GM12878 (cell line): ENCODE results near the gene NOTCH1. TPM values are rescaled to one million over a fixed set of nuclear protein-coding genes. Genes with fewer than 3 reads are reported as not detected.

Experiments used
- ATAC-seq: fragments of 200-7000 bp; cut with Tn5 transposase; 3 replicates; pipeline ENCODE4 v1.9.1; 2020; ENCODE audit warnings: mild to moderate bottlenecking, moderate library complexity
- BruUV-seq: library from RNA; stranded (reverse); fragments of 400-500 nt; replicated peaks from 2 replicates; lab custom pipeline; 2021; lab: Mats Ljungman, UMichigan
- CTCF ChIA-PET: fragments of 300-600 bp; sonication (Branson Sonifier 250); formaldehyde crosslinking; extraction: SDS; loops from one replicate; lab custom pipeline; 2021; ENCODE audit warnings: inconsistent platforms; lab: Yijun Ruan, JAX
- POLR2A ChIA-PET: fragments of 350-600 bp; formaldehyde crosslinking; extraction: SDS; loops from one replicate; lab custom pipeline; 2021; ENCODE audit warnings: inconsistent platforms; lab: Charles Lee
- RAD21 ChIA-PET: fragments of 300-600 bp; sonication (Branson Sonifier 250); formaldehyde crosslinking; loops from one replicate; lab custom pipeline; 2023; ENCODE audit warnings: antibody characterized with exemption; ENCODE audit not compliant: unreplicated experiment; lab: Charles Lee
- SMC1A ChIA-PET: fragments of 300-600 bp; sonication (Branson Sonifier 250); formaldehyde crosslinking; loops from one replicate; lab custom pipeline; 2023; ENCODE audit not compliant: unreplicated experiment, uncharacterized antibody; lab: Charles Lee
- DNase-seq: peaks from one replicate; pipeline ENCODE4 v3.0.0-alpha.2; 2011; ENCODE audit warnings: low read depth, low spot score
- FAIRE-seq: peaks from 3 replicates; lab custom pipeline; 2011; peaks lifted over from hg19 to GRCh38; lab: Jason Lieb, UNC
- H2AFZ ChIP-seq: 2 replicates; pipeline ENCODE4 v1.6.0; 2011; ENCODE audit warnings: low read depth, low read length, control low read depth; ENCODE audit not compliant: control insufficient read depth
- H3K27ac ChIP-seq: 2 replicates; pipeline ENCODE4 v1.5.1; 2011; ENCODE audit warnings: control low read depth; ENCODE audit not compliant: control insufficient read depth, insufficient read depth
- H3K27me3 ChIP-seq, 2 experiments: replicated peaks in 1 of 2; 2 replicates each; pipeline versions ENCODE4 v1.6.0 to v1.6.1; 2011; ENCODE audit warnings: low read length in 1 of 2; ENCODE audit not compliant: control insufficient read depth in 2 of 2, insufficient read depth in 2 of 2
- H3K36me3 ChIP-seq, 2 experiments: 2 replicates each; pipeline ENCODE4 v1.5.1; 2011; ENCODE audit warnings: low read length in 1 of 2; ENCODE audit not compliant: control insufficient read depth in 2 of 2, insufficient read depth in 2 of 2
- H3K4me1 ChIP-seq: 2 replicates; pipeline ENCODE4 v1.6.1; 2011; ENCODE audit warnings: mild to moderate bottlenecking, low read length, moderate library complexity, mixed read lengths; ENCODE audit not compliant: control insufficient read depth, insufficient read depth
- H3K4me2 ChIP-seq: 2 replicates; pipeline ENCODE4 v1.6.0; 2011; ENCODE audit warnings: control low read depth; ENCODE audit not compliant: control insufficient read depth, insufficient read depth
- H3K4me3 ChIP-seq: fragments of 200-600 bp; sonication (generic); 2 replicates; pipeline ENCODE4 v1.5.1; 2016
- H3K79me2 ChIP-seq: 2 replicates; pipeline ENCODE4 v1.6.0; 2011; ENCODE audit warnings: low read length; ENCODE audit not compliant: control insufficient read depth, insufficient read depth
- H3K9ac ChIP-seq: 2 replicates; pipeline ENCODE4 v1.8.0; 2011; ENCODE audit warnings: low read length, control low read depth, mixed read lengths; ENCODE audit not compliant: control insufficient read depth, insufficient read depth
- H3K9me3 ChIP-seq: replicated peaks from 3 replicates; pipeline ENCODE4 v1.5.1; 2011; ENCODE audit warnings: mild to moderate bottlenecking, low read length; ENCODE audit not compliant: control insufficient read depth, insufficient read depth
- H4K20me1 ChIP-seq: 2 replicates; pipeline ENCODE4 v1.6.0; 2011; ENCODE audit not compliant: control insufficient read depth, insufficient read depth
- CBFB ChIP-seq: IDR thresholded peaks from 2 replicates; pipeline ENCODE4 v1.6.1; 2016; ENCODE audit warnings: antibody characterized with exemption, low read depth
- EP300 ChIP-seq, 2 experiments: fragments of 150-350 bp in 1 of 2; IDR thresholded peaks; 2 replicates each; pipeline ENCODE4 v1.6.1; 2011 to 2012; ENCODE audit warnings: low read depth in 2 of 2, low read length in 2 of 2, borderline replicate concordance in 1 of 2, improper control_type of control experiment in 1 of 2, inconsistent platforms in 1 of 2; ENCODE audit not compliant: control insufficient read depth in 1 of 2
- IRF4 ChIP-seq: IDR thresholded peaks from 2 replicates; pipeline ENCODE4 v1.6.1; 2011; ENCODE audit warnings: low read depth, low read length
- JUND ChIP-seq: IDR thresholded peaks from 2 replicates; pipeline ENCODE4 v1.6.1; 2012; ENCODE audit warnings: low read depth, mild to moderate bottlenecking, low read length, improper control_type of control experiment, moderate library complexity
- MYB ChIP-seq: fragments of 150-350 bp; IDR thresholded peaks from 2 replicates; pipeline ENCODE4 v1.6.1; 2014; ENCODE audit warnings: mild to moderate bottlenecking, low read depth, low read length, borderline replicate concordance
- POLR2A ChIP-seq: IDR thresholded peaks from 2 replicates; pipeline ENCODE4 v1.6.1; 2011; ENCODE audit warnings: low read depth, mild to moderate bottlenecking, low read length
- SREBF2 ChIP-seq: IDR thresholded peaks from 2 replicates; pipeline ENCODE4 v1.6.1; 2012; ENCODE audit warnings: mild to moderate bottlenecking, low read length
- STAT3 ChIP-seq: IDR thresholded peaks from 2 replicates; pipeline ENCODE4 v1.6.1; 2011; ENCODE audit warnings: low read depth, low read length, improper control_type of control experiment
- ZNF622 ChIP-seq: fragments of 450-650 bp; IDR thresholded peaks from 2 replicates; pipeline ENCODE4 v1.6.1; 2017; ENCODE audit warnings: mild to moderate bottlenecking, inconsistent platforms
- WGBS: methylation state at CpG from one replicate; pipeline ENCODE4 v1.1.6; 2016; ENCODE audit warnings: low lambda C conversion rate; ENCODE audit not compliant: insufficient replicate concordance, insufficient coverage; ENCODE audit errors: missing lambda C conversion rate; 5-methylcytosine and 5-hydroxymethylcytosine counted together
- in situ Hi-C: fragments of 300-500 bp; cut with MboI; formaldehyde crosslinking; loops from 9 replicates; pipeline ENCODE4 v1.14.3; 2018; ENCODE audit warnings: mixed read lengths
- intact Hi-C: fragments of 100-400 bp; cut with micrococcal nuclease; formaldehyde crosslinking; loops from one replicate; pipeline ENCODE4 v1.14.2; 2022; ENCODE audit not compliant: unreplicated experiment
- polyA plus RNA-seq, 11 experiments: library from polyadenylated mRNA; depleted of rRNA in 4 of 11; unstranded in 6 of 11; stranded (reverse) in 5 of 11; fragments of >200 nt; fragmentation: Nextera tagmentation in 4 of 11; fragmentation: Illumina TruSeq in 1 of 11; extraction: Ambion mirVana in 4 of 11; extraction: Trizol in 1 of 11; gene quantifications; 1 replicate in 1 of 11; 2 replicates in 10 of 11; pipeline versions ENCODE4 v1.2.1 to v1.2.3, GENCODE V29; 2011 to 2016; ENCODE audit warnings: inconsistent platforms in 2 of 11, missing spikeins in 2 of 11, low read depth in 1 of 11
- total RNA-seq, 4 experiments: library from RNA; depleted of rRNA in 3 of 4; stranded (reverse); fragments of >200 nt in 3 of 4; fragmentation: Illumina TruSeq in 1 of 4; extraction: Trizol in 1 of 4; gene quantifications; 2 replicates each; pipeline versions ENCODE4 v1.2.1 to v1.2.3, GENCODE V29; 2013 to 2021
- TF ChIP-seq, protein P1 (sequence below): fragments of 450-650 bp; IDR thresholded peaks from 2 replicates; pipeline ENCODE4 v1.6.1; 2017; ENCODE audit warnings: mild to moderate bottlenecking, low read depth, inconsistent platforms; ENCODE audit not compliant: poor library complexity, severe bottlenecking
- TF ChIP-seq, protein P2 (sequence below): fragments of 450-650 bp; IDR thresholded peaks from 2 replicates; pipeline ENCODE4 v1.6.1; 2017; ENCODE audit warnings: mild to moderate bottlenecking, moderate library complexity
- TF ChIP-seq, protein P3 (sequence below): fragments of 450-650 bp; conservative IDR thresholded peaks from 2 replicates; pipeline ENCODE4 v1.6.1; 2017; ENCODE audit warnings: mild to moderate bottlenecking, moderate library complexity
- TF ChIP-seq, protein P4 (sequence below): fragments of 450-650 bp; IDR thresholded peaks from 2 replicates; pipeline ENCODE4 v1.6.1; 2016; ENCODE audit warnings: mild to moderate bottlenecking

Gene NOTCH1
- total and polyA plus RNA-seq, 10 of the 15 experiments (the other 5 are each of a cell fraction or from before 2014, with no cell fraction given): 0.02 to 40.0 (median 3.7) TPM

DNA sequence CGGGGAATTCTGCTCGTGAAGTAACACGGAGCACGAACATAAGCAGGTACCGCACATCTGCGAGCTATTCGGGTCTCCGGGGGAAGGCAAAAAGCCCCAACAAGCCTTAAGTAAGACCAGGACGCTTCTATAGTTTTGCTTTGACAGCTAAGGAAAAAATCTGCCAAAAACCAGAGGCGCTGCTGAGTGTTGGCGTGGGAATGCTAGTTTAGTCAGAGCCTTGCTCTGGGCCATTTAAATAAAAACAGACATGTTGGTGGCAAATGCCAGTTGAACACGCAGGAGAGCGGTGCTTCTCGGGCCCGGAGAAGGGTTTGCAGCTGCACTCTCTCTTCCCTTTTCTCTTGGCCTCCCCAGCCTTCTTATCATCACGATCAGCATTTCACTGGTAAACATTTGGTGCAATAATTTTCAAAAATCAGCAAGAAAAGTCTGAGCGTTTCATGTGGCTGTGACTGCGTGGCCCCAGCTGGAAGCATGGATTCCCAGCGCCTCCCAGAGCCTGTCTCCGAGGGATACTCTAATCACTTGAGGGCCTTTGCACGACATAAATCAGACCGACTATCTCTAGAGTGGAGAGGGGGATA, 6.4 kb upstream of the NOTCH1 start:
- ChIA-PET RAD21 (interaction anchor here (0.8 to 3.3 kb wide), 4 partner anchors 11 to 74 kb away, joined by 3 to 24 read pairs (median 12); no protein-coding TSS in a partner anchor), POLR2A (interaction anchor here (1.0 to 2.8 kb wide), 4 partner anchors 11 to 78 kb away, joined by 3 to 31 read pairs (median 13); no protein-coding TSS in a partner anchor), CTCF (interaction anchor here (1.0 to 1.3 kb wide), 5 partner anchors 10 to 64 kb away, joined by 3 to 5 read pairs (median 5); no protein-coding TSS in a partner anchor), SMC1A (interaction anchor here (0.7 to 2.5 kb wide), 9 partner anchors 10 to 78 kb away, joined by 3 to 23 read pairs (median 3); no protein-coding TSS in a partner anchor)
- DNase-seq (no peak), FAIRE-seq (peak; percentile 83), ATAC-seq (peak; percentile 68)
- intact Hi-C loops (no loop called here), in situ Hi-C loops (no loop called here)
- Histone ChIP-seq H3K4me3 (no peak overlapping the region), H3K27me3 (no peaks in the 10 kb centered on the region), H3K4me1 (peaks cover 29% of the 10 kb centered on the region), H3K27ac (peak overlapping the region; percentile 45), H4K20me1 (no peaks in the 10 kb centered on the region), H3K36me3 (no peaks in the 10 kb centered on the region), H3K4me2 (peak overlapping the region; percentile 57; the same call in 1 of the 2 replicates), H3K9me3 (no peaks in the 10 kb centered on the region), H2AFZ (no peak overlapping the region; the same call in 1 of the 2 replicates), H3K9ac (no peak overlapping the region), H3K79me2 (no peaks in the 10 kb centered on the region)
- WGBS: 20% methylated on average over 22 of the region's 22 CpGs
- BruUV-seq: no TSS peak
- TF ChIP-seq CBFB (no peak), JUND (no peak), POLR2A (no peak), SREBF2 (no peak), MYB (no peak), EP300 (IDR thresholded peaks at IDR 0.05; ENCODE audit: borderline replicate concordance in 1 of 2, control insufficient read depth in 1 of 2, low read depth in 2 of 2, low read length in 2 of 2) (no peak), ZNF622 (no peak), IRF4 (no peak), STAT3 (no peak)
- TF ChIP-seq, protein P1, sequence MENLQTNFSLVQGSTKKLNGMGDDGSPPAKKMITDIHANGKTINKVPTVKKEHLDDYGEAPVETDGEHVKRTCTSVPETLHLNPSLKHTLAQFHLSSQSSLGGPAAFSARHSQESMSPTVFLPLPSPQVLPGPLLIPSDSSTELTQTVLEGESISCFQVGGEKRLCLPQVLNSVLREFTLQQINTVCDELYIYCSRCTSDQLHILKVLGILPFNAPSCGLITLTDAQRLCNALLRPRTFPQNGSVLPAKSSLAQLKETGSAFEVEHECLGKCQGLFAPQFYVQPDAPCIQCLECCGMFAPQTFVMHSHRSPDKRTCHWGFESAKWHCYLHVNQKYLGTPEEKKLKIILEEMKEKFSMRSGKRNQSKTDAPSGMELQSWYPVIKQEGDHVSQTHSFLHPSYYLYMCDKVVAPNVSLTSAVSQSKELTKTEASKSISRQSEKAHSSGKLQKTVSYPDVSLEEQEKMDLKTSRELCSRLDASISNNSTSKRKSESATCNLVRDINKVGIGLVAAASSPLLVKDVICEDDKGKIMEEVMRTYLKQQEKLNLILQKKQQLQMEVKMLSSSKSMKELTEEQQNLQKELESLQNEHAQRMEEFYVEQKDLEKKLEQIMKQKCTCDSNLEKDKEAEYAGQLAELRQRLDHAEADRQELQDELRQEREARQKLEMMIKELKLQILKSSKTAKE: no peak
- TF ChIP-seq, protein P2, sequence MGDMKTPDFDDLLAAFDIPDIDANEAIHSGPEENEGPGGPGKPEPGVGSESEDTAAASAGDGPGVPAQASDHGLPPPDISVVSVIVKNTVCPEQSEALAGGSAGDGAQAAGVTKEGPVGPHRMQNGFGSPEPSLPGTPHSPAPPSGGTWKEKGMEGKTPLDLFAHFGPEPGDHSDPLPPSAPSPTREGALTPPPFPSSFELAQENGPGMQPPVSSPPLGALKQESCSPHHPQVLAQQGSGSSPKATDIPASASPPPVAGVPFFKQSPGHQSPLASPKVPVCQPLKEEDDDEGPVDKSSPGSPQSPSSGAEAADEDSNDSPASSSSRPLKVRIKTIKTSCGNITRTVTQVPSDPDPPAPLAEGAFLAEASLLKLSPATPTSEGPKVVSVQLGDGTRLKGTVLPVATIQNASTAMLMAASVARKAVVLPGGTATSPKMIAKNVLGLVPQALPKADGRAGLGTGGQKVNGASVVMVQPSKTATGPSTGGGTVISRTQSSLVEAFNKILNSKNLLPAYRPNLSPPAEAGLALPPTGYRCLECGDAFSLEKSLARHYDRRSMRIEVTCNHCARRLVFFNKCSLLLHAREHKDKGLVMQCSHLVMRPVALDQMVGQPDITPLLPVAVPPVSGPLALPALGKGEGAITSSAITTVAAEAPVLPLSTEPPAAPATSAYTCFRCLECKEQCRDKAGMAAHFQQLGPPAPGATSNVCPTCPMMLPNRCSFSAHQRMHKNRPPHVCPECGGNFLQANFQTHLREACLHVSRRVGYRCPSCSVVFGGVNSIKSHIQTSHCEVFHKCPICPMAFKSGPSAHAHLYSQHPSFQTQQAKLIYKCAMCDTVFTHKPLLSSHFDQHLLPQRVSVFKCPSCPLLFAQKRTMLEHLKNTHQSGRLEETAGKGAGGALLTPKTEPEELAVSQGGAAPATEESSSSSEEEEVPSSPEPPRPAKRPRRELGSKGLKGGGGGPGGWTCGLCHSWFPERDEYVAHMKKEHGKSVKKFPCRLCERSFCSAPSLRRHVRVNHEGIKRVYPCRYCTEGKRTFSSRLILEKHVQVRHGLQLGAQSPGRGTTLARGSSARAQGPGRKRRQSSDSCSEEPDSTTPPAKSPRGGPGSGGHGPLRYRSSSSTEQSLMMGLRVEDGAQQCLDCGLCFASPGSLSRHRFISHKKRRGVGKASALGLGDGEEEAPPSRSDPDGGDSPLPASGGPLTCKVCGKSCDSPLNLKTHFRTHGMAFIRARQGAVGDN: peak; percentile 27; the same call in 1 of the 2 replicates
- TF ChIP-seq, protein P3, sequence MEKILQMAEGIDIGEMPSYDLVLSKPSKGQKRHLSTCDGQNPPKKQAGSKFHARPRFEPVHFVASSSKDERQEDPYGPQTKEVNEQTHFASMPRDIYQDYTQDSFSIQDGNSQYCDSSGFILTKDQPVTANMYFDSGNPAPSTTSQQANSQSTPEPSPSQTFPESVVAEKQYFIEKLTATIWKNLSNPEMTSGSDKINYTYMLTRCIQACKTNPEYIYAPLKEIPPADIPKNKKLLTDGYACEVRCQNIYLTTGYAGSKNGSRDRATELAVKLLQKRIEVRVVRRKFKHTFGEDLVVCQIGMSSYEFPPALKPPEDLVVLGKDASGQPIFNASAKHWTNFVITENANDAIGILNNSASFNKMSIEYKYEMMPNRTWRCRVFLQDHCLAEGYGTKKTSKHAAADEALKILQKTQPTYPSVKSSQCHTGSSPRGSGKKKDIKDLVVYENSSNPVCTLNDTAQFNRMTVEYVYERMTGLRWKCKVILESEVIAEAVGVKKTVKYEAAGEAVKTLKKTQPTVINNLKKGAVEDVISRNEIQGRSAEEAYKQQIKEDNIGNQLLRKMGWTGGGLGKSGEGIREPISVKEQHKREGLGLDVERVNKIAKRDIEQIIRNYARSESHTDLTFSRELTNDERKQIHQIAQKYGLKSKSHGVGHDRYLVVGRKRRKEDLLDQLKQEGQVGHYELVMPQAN: no peak
- TF ChIP-seq, protein P4, sequence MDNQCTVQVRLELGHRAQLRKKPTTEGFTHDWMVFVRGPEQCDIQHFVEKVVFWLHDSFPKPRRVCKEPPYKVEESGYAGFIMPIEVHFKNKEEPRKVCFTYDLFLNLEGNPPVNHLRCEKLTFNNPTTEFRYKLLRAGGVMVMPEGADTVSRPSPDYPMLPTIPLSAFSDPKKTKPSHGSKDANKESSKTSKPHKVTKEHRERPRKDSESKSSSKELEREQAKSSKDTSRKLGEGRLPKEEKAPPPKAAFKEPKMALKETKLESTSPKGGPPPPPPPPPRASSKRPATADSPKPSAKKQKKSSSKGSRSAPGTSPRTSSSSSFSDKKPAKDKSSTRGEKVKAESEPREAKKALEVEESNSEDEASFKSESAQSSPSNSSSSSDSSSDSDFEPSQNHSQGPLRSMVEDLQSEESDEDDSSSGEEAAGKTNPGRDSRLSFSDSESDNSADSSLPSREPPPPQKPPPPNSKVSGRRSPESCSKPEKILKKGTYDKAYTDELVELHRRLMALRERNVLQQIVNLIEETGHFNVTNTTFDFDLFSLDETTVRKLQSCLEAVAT: no peak
